ENCODE results near the gene ADISSP.
A peak's percentile ranks its signal among the peaks of the same experiment; 100 is the strongest.

Gene ADISSP

DNA sequence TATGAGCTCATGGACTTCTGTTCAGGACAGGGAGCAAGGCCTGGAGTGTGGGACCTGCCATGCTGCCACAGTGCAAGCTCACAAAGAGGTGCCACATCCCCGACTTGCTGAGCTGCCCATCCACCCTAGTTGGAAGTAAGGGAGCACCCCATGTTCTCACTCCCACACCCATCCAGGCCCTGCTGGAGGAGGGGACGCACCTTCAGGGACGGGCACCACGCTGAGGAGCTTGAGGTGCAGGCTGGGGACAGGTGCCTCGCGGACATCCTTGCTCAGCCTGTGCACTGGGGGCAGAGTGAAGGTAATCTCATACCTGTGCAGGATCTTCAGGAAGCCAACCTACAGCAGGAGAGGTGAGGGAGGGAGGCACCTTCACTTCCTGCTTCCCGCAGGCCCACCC is 12.3 kb downstream of the ADISSP start:
- DNase-seq (ENCODE audit: low read depth), result no peak

DNA sequence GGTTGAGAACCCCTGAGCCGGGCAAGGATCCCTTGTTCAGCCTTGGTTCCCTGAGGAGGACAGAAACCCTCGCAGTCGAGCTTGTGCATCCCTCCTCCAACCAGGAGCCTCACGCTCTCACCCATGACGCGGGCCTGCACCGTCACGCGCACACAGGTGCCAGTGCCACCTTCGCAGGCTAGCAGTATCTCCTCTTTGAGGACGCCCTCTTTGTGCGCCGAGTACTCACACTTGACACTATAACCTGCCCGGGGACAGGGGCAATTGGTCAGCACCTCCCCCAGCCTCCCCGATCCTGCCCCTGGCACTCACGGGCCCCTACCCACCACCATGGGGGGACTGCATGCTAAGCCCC is 13.3 kb downstream of the ADISSP start:
- DNase-seq (ENCODE audit: low read depth), result no peak

DNA sequence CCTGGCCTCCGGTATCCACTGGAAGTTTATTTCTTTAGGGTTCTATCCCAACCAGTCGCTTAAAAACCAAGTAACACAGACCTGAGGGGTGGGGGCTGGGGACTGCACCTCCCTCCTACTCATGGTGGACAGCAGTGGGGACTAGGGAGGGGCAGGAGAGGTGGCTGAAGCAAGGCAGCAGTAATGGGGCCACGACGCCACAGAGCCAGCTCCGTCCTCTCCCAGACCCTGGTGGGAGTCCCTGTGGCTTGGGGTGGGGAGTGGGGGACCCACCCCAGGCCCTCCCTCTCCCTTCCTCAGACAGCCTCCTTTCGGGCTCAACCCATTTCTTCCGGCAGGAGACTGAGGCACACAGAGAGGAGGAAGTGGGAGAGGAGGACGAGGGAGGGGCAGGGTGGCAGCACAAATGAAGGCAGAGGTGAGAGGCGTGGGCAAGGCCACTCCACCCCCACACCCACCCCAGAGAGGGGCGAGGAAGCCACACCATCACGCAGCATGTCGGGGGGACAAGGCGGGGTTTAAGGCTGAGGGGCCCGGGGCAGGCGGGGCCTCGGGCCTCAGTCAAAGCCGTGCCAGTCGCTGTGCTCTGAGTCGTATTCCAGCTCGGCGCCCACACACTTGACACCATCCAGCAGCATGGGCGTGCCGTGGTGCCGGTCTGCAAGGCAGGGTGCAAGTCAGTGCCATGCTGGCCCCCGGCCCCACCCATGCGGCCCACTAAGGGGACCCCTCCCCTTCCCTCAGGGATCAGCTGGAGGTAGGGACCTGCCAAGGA is 13.9 kb downstream of the ADISSP start:
- DNase-seq (ENCODE audit: low read depth), result no peak

DNA sequence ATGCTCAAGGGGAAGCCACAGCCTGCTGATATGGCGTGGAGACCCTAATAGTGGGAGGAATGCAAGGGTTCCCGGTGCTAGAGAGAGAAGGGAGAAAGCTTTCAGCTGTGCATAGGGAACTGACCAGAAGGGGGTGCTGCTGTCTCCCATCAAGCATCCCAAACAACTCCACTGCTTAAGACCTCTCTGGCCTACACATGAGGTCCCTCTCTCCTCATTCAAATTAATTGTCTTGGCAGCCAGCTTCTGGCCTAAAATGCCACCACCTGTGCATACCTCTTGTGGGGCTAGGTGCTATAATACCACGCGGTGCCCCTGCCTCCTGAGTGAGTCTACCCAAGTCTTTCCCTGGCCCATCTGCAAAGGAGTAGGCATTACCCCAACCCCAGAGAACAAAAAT is 14.5 kb downstream of the ADISSP start:
- peak; percentile 36 for DNase-seq (ENCODE audit: low read depth)

DNA sequence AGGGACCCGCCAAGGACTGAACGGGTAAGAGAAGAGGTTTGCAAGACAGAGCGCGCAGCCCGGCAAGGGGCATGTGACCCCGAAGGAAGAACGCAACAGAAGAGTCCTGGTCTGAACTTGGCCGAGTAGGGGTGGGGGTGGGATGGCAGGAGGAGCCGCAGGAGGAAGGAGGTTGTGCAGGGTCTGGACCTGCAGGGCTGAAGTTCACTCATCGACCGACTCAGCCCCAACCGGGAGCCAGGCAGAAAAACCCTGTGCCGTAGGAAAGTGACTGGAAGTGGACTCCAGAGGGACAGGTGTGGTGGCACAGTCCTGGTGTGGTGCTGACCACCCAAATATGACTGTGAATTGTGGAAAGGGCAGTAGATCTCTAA is 15.2 kb downstream of the ADISSP start:
- no peak for DNase-seq (ENCODE audit: low read depth)

DNA sequence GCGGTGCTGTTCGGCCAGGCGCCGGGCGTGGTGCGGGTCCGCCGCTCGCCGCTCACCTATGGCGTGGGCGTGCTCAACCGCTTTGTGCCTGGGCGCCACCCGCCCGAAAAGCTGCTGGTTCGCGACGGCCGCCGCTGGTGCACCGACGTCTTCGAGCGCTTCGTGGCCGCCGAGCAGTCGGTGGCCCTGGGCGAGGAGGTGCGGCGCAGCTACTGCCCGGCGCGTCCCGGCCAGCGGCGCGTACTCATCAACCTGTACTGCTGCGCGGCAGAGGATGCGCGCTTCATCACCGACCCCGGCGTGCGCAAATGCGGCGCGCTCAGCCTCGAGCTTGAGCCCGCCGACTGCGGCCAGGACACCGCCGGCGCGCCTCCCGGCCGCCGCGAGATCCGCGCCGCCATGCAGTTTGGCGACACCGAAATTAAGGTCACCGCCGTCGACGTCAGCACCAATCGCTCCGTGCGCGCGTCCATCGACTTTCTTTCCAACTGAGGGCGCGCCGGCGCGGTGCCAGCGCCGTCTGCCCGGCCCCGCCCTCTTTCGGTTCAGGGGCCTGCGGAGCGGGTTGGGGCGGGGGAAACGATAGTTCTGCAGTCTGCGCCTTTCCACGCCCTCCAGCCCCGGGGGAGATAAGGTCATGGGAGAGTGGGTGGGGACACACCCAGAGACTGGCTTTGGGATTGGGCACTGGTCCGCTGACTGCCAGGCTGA is 15.7 kb downstream of the ADISSP start:
- DNase-seq (ENCODE audit: low read depth), result peak; percentile 58

DNA sequence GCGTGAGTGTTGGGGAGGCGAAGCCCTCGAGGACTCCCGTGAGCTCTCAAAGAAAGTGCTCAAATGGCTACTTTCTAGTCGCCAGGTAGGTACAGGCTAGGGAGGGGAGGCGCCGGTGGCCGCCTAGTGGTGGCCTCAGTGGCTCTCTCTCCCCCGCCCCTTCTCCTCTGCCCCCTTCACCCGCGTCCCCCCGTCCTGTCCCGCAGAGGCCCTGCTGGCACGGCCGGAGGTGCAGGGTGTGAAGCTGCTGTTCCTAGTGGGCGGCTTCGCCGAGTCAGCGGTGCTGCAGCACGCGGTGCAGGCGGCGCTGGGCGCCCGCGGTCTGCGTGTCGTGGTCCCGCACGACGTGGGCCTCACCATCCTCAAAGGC is 16.3 kb downstream of the ADISSP start:
- DNase-seq (ENCODE audit: low read depth), result no peak

DNA sequence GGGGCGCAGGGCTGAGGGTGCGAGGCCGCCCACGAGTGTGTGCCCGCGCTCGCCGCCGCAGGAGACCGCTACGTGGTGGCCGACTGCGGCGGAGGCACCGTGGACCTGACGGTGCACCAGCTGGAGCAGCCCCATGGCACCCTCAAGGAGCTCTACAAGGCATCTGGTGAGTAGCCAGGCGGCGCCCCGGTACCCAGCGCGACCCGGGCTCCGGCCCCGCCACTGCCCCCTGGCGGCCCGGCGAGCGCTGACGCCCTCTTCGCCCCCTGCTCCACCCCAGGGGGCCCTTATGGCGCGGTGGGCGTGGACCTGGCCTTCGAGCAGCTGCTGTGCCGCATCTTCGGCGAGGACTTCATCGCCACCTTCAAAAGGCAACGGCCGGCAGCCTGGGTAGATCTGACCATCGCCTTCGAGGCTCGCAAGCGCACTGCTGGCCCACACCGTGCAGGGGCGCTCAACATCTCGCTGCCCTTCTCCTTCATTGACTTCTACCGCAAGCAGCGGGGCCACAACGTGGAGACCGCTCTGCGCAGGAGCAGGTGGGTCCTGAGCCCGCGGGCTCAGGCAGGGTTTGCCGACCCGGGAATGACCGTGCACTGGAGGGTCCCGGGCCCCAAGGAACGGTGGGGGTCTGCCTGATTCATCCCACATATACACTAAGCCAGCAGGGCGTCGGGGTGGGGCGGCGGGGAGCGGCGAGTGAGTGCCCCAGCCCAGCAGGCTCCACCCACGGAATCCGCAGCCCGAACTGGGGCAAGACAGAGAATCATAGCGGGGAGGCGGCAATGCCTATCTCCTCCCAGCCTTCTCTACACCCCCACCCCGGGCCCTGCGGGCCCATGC is 17.6 kb downstream of the ADISSP start:
- peak; percentile 55 for DNase-seq (ENCODE audit: low read depth)

GRCh38 chr20:3749087-3749688 is 18.4 kb downstream of the ADISSP start:
- no peak for DNase-seq (ENCODE audit: low read depth)

DNA sequence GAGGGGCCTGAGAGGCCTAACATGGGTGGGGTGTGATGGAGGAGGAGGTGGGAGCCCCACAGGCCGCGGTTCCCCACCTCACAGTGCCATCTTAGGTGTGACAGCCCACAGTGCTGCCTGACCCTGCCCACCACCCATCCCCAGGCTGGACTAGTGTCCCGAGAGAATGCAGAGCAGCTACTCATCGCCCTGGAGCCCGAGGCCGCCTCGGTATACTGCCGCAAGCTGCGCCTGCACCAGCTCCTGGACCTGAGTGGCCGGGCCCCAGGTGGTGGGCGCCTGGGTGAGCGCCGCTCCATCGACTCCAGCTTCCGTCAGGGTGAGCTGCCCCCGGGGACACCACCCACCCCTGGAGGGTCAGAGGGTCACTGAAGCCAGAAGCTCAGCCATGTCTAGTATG is 19.5 kb downstream of the ADISSP start:
- no peak for DNase-seq (ENCODE audit: low read depth)

- DNase-seq (ENCODE audit: low read depth), result no peak
Observed at GRCh38 chr20:3747471-3747870, 20.1 kb downstream of the ADISSP start.

DNA sequence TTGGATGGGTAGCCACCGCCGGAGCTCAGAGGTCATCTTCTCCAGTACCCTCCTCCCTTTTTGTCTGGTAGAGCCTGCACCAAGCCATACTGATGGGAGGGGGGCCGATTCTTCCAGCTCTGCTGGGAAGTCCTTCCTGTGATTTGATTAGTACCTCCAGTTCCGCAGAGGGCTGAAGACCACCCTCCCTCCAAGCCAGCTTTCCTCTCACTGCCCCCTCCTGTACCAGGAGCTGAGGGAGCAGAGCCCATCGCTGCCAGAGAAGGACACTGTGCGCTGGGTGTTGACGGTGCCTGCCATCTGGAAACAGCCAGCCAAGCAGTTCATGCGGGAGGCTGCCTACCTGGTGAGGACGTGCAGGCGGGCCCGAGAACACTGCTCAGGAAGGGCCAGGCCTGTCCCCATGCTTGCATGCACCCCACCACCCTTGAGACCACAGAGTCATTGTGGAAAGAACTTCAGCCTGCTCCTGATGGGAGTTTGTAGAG is 21.8 kb downstream of the ADISSP start:
- DNase-seq (ENCODE audit: low read depth), result no peak

- peak; percentile 61 for DNase-seq (ENCODE audit: low read depth)
Observed at GRCh38 chr20:3744806-3745685, 22.5 kb downstream of the ADISSP start.

DNA sequence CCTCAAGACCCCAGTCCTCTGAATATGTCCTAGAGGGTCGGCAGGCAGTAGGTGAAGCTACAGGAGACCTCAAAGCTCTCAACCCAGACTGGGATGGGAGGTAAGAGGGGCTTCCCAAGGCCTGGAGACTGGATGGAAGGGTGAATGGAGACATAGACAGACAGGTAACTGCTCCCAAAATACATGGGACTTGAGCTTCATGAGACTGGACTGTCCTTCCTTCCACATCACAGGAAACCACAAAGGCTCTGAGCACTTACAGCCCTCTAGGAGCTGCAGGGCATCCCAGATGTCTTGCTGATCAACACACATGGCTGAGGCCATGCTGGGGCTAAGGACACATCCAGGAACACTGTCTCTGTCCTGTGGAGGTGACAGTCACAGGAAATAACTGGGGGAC is 23.5 kb downstream of the ADISSP start:
- DNase-seq (ENCODE audit: low read depth), result no peak

- no peak for DNase-seq (ENCODE audit: low read depth)
Observed at GRCh38 chr20:3743251-3743650, 24.3 kb downstream of the ADISSP start.

- no peak for DNase-seq (ENCODE audit: low read depth)
Observed at GRCh38 chr20:3741836-3742458, 25.6 kb downstream of the ADISSP start.

- DNase-seq (ENCODE audit: low read depth), result no peak
Observed at GRCh38 chr20:3740615-3741301, 26.8 kb downstream of the ADISSP start.

- no peak for DNase-seq (ENCODE audit: low read depth)
Observed at GRCh38 chr20:3739926-3740451, 27.6 kb downstream of the ADISSP start.

DNA sequence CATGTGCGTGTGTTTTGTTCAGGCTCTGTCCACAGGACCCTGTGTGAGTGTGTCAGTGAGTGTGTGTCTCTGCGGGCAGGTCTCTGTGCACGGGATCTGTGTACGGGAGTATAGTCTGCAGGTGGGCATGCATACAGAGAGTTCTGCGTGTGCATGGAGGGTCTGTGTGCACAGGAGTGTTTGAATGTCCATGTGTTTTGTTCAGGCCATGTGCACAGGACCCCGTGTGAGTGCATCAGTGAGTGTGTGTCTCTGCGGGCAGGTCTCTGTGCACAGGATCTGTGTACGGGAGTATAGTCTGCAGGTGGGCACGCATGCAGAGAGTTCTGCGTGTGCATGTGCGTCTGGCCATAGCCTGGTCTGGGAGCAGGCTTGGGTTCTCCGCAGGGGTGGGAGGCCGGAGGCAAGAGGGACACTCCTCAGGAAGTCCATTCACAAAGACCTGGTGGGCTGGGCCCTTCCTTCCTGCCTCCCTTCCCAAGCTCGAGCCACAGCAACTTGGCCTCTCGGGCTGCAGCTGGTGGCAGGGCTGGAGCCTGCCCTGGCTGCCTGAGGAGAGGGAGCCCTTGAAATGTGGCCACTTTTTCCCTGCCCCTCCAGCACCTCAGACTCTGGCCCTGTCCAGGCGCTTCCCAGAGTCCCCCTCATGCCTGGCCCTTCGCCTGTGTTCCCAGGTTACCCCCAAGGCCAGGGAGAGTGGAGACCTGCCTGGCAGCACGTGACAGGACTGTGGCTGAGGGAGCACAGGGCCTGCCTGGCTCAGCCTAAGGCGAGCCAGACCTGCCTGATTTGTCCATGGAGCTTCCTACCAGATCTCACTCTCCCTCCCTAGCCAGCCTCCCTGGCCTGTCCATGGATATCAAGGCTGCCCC is 28.3 kb downstream of the ADISSP start:
- no peak for DNase-seq (ENCODE audit: low read depth)
